Spleen (tissue), 7 donors: Measurements from ENCODE around the gene SLC16A10.

Source experiments
- CTCF ChIP-seq, 11 experiments: fragments of 200-600 bp in 7 of 11; fragments of 450-650 bp in 4 of 11; sonication (generic) in 4 of 11; IDR thresholded peaks in 8 of 11; conservative IDR thresholded peaks in 3 of 11; 1 replicate in 7 of 11; 2 replicates in 4 of 11; pipeline versions ENCODE4 v1.4.0 to v1.8.0; 2016 to 2021; ENCODE audit warnings: antibody characterized with exemption in 11 of 11, inconsistent platforms in 4 of 11, mild to moderate bottlenecking in 1 of 11
- POLR2A ChIP-seq, 3 donors: fragments of 450-650 bp; IDR thresholded peaks; one replicate each; pipeline ENCODE4 v1.5.1; 2017; ENCODE audit warnings: antibody characterized with exemption in 3 of 3, mild to moderate bottlenecking in 1 of 3
- donor health status: DM: no; HTN: no; CAD: no; lungs with moderate emphysema.
- donor health status: DM: no; HTN: no; CAD: no.
- donor health status: DM: no; HTN: no; CAD: no.

- TF ChIP-seq CTCF (IDR thresholded peaks at IDR 0.05 in 8 of 11, conservative IDR thresholded peaks at IDR 0.05 in 3 of 11): no peak
- TF ChIP-seq POLR2A (IDR thresholded peaks at IDR 0.05): no peak
Measured at GRCh38 chr6:111254779-111255166, 167.5 kb downstream of the SLC16A10 start.
